Calu3 (cell line): ENCODE measurements around the gene SEC24A. TPM values are rescaled to one million over a fixed set of nuclear protein-coding genes. Genes with fewer than 3 reads are reported as not detected.

Source experiments
- BruUV-seq: library from RNA; stranded (reverse); fragments of 400-500 nt; replicated peaks from 2 replicates; lab custom pipeline; 2021; lab: Mats Ljungman, UMichigan
- CTCF ChIA-PET: fragments of 300-600 bp; sonication (Branson Sonifier 250); formaldehyde crosslinking; loops from one replicate; lab custom pipeline; 2022; ENCODE audit warnings: antibody characterized with exemption; lab: Charles Lee
- DNase-seq: peaks from one replicate; pipeline ENCODE4 v3.0.0; 2022
- H3K27ac Mint-ChIP-seq: one replicate; pipeline ENCODE4 v1.8.0; 2022; ENCODE audit warnings: mixed read lengths; ENCODE audit not compliant: unreplicated experiment
- H3K27me3 Mint-ChIP-seq: one replicate; pipeline ENCODE4 v1.8.0; 2022; ENCODE audit warnings: mixed read lengths; ENCODE audit not compliant: unreplicated experiment
- H3K36me3 Mint-ChIP-seq: one replicate; pipeline ENCODE4 v1.8.0; 2022; ENCODE audit warnings: mild to moderate bottlenecking, moderate library complexity, mixed read lengths; ENCODE audit not compliant: insufficient read depth, unreplicated experiment
- H3K4me1 Mint-ChIP-seq: one replicate; pipeline ENCODE4 v1.8.0; 2022; ENCODE audit warnings: mild to moderate bottlenecking, low read depth, mixed read lengths; ENCODE audit not compliant: unreplicated experiment
- H3K4me3 Mint-ChIP-seq: one replicate; pipeline ENCODE4 v1.8.0; 2022; ENCODE audit warnings: mild to moderate bottlenecking, low read depth, moderate library complexity, mixed read lengths; ENCODE audit not compliant: unreplicated experiment
- H3K9me3 Mint-ChIP-seq: one replicate; pipeline ENCODE4 v1.8.0; 2022; ENCODE audit warnings: low read depth, mixed read lengths; ENCODE audit not compliant: unreplicated experiment
- intact Hi-C: fragments of 100-400 bp; cut with micrococcal nuclease; formaldehyde crosslinking; loops from one replicate; pipeline ENCODE4 v1.10.0; 2022; ENCODE audit not compliant: unreplicated experiment
- total RNA-seq: library from RNA; stranded (reverse); gene quantifications from 2 replicates; pipeline ENCODE4 v1.2.3, GENCODE V29; 2022
- TF ChIP-seq, protein P1 (sequence below): fragments of 200-600 bp; IDR thresholded peaks from one replicate; pipeline ENCODE4 v1.8.0; 2022; ENCODE audit warnings: antibody characterized with exemption; ENCODE audit not compliant: unreplicated experiment

SEC24A gene
- total RNA-seq, 1 experiment from 2014 or later = 35.2 TPM

- CTCF ChIA-PET = interaction anchor here (0.6 to 2.4 kb wide), 3 partner anchors 11 to 61 kb away, joined by 4 to 7 read pairs (median 6); partner anchors contain the start of gene SEC24A
These were observed 11.4 kb upstream of the SEC24A start for GRCh38 chr5:134637116-134637721.

GRCh38 chr5:134638760-134639201, 9.8 kb upstream of the SEC24A start:
- H3K27me3 Mint-ChIP-seq = no peaks in the 10 kb centered on the region
- no peaks in the 10 kb centered on the region for H3K9me3 Mint-ChIP-seq
- CTCF ChIA-PET = interaction anchor here (0.5 to 2.4 kb wide), 6 partner anchors 10 to 394 kb away, joined by 3 to 6 read pairs (median 4); partner anchors contain the start of gene SEC24A
- H3K4me1 Mint-ChIP-seq = peaks cover 24% of the 10 kb centered on the region
- H3K27ac Mint-ChIP-seq = peak overlapping the region; percentile 20
- peaks cover 10% of the 10 kb centered on the region for H3K36me3 Mint-ChIP-seq
- peak; percentile 47 for DNase-seq
- intact Hi-C loops = no loop called here
- BruUV-seq = no TSS peak
- TF ChIP-seq, protein P1, sequence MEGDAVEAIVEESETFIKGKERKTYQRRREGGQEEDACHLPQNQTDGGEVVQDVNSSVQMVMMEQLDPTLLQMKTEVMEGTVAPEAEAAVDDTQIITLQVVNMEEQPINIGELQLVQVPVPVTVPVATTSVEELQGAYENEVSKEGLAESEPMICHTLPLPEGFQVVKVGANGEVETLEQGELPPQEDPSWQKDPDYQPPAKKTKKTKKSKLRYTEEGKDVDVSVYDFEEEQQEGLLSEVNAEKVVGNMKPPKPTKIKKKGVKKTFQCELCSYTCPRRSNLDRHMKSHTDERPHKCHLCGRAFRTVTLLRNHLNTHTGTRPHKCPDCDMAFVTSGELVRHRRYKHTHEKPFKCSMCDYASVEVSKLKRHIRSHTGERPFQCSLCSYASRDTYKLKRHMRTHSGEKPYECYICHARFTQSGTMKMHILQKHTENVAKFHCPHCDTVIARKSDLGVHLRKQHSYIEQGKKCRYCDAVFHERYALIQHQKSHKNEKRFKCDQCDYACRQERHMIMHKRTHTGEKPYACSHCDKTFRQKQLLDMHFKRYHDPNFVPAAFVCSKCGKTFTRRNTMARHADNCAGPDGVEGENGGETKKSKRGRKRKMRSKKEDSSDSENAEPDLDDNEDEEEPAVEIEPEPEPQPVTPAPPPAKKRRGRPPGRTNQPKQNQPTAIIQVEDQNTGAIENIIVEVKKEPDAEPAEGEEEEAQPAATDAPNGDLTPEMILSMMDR = no peak
- H3K4me3 Mint-ChIP-seq = no peak overlapping the region

More at GRCh38 chr5:134637116-134637721, 11.4 kb upstream of the SEC24A start:
- no peaks in the 10 kb centered on the region for H3K9me3 Mint-ChIP-seq
- no TSS peak for BruUV-seq
- H3K36me3 Mint-ChIP-seq = peaks cover 21% of the 10 kb centered on the region
- intact Hi-C loops = no loop called here
- peak overlapping the region; percentile 59 for H3K27ac Mint-ChIP-seq
- no peaks in the 10 kb centered on the region for H3K27me3 Mint-ChIP-seq
- TF ChIP-seq, protein P1 = no peak
- H3K4me3 Mint-ChIP-seq = no peak overlapping the region
- peaks cover 24% of the 10 kb centered on the region for H3K4me1 Mint-ChIP-seq
- DNase-seq = peak; percentile 73

DNA sequence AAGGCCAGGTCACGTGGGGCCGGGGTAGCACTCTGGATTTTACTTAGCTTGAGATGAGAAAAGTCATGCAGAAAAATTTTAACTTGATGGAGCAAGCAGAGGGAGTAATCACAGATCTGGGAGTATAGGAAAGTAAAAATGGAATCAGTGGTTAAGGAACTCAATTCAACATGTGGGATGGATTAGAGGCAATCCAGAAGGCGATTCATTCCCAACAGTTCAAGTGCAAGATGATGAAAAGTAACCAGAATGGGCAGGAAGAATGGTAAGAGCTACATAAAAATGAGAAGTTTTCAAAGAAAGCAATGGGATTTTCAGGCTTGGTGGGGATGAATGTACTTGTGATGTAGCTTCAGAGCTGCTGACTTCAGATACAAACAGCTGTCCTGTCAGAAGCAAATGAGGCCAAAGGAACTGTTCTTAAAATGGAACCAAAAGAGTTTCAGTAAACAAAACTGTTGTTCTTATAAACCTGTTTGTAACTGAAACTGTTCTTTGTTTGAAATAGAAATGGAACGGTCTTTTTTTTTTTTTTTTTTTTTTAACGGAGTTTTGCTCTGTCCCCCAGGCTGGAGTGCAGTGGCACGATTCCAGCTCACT, 5.6 kb upstream of the SEC24A start:
- H3K9me3 Mint-ChIP-seq = no peaks in the 10 kb centered on the region
- peaks cover 10% of the 10 kb centered on the region for H3K36me3 Mint-ChIP-seq
- TF ChIP-seq, protein P1 = no peak
- H3K27me3 Mint-ChIP-seq = no peaks in the 10 kb centered on the region
- CTCF ChIA-PET = interaction anchor here (0.7 to 1.3 kb wide), 2 partner anchors 12 to 57 kb away, joined by 3 to 9 read pairs; no protein-coding TSS in a partner anchor
- H3K27ac Mint-ChIP-seq = no peak overlapping the region
- peaks cover 18% of the 10 kb centered on the region for H3K4me1 Mint-ChIP-seq
- BruUV-seq = no TSS peak
- H3K4me3 Mint-ChIP-seq = no peak overlapping the region
- DNase-seq = no peak
- intact Hi-C loops = no loop called here

DNA sequence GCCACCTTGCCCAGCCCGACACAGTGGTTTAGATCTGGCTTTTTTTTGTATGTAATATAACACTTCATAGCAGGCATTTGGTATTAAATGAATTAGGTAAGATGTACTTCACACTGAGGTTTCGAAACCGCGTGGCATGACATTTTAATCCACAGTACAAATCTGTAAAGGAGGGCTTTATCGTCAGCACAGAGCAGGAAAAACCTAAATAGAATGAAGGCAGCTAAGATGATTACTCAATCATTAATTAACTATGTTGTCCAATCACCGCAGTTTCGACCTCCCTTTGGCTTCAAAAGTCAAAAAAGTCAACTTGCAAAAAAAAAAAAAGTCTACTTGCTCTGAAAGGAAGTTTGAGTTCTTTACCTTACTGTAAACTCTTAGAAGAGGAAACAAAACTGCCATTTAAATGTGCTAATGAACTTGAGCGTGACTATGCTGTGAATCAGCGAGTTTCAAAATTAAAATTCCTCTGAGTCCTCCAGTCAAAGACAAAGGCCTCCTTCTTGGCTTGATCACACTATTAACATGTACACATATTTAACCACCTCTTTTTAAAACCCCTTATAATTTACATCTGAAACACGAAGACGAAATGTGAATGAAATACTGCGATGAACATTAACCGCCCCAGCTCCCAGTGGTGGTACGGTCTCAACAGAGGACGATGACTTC, 698 bp upstream of the SEC24A start:
- intact Hi-C loops = loop anchor here (2.0 kb wide), 1 partner anchor 15 kb away; the partner anchor contains the start of gene SAR1B
- DNase-seq = no peak
- peak overlapping the region; percentile 100 for H3K4me3 Mint-ChIP-seq
- CTCF ChIA-PET = interaction anchor here (0.6 to 1.4 kb wide), 6 partner anchors 10 to 209 kb away, joined by 3 to 6 read pairs (median 3); no protein-coding TSS in a partner anchor
- TSS peak; percentile 96 for BruUV-seq
- no peaks in the 10 kb centered on the region for H3K27me3 Mint-ChIP-seq
- H3K4me1 Mint-ChIP-seq = peaks cover 10% of the 10 kb centered on the region
- peaks cover 33% of the 10 kb centered on the region for H3K36me3 Mint-ChIP-seq
- peak overlapping the region; percentile 100 for H3K27ac Mint-ChIP-seq
- no peaks in the 10 kb centered on the region for H3K9me3 Mint-ChIP-seq
- TF ChIP-seq, protein P1 = no peak
